H1 (cell line): ENCODE data around the gene OR7D2. TPM values are rescaled to one million over a fixed set of nuclear protein-coding genes. Genes with fewer than 3 reads are reported as not detected.

Source experiments
- polyA plus RNA-seq, 7 experiments: library from polyadenylated mRNA; depleted of rRNA in 3 of 7; stranded (reverse) in 5 of 7; unstranded in 2 of 7; fragments of >200 nt in 5 of 7; fragments of 200-250 nt in 2 of 7; gene quantifications; 1 replicate in 5 of 7; 2 replicates in 1 of 7; 4 replicates in 1 of 7; pipeline versions ENCODE4 v1.2.1 to v1.2.3, GENCODE V29; 2011 to 2013; ENCODE audit warnings: missing spikeins in 2 of 7, mixed read lengths in 2 of 7
- total RNA-seq: library from RNA; stranded (reverse); fragmentation: NEBNext Ultra II Directional; extraction: Animal tissue kit (Norgen Biotek cat#: 25700); gene quantifications from 2 replicates; pipeline ENCODE4 v1.2.1, GENCODE V29; 2021

OR7D2 gene
- total and polyA plus RNA-seq, 2 of the 8 experiments (the other 6 are each of a cell fraction or from before 2014, with no cell fraction given) = 0.02 TPM; not detected in 1

Other genes with a start within 250 kb of the OR7D2 start
- gene MUC16, start 168.6 kb upstream of the OR7D2 start, total RNA-seq = 0.17 and 0.25 TPM in 2 replicates
- 0.60 and 0.72 TPM in 2 replicates for gene MUC16, start 168.6 kb upstream of the OR7D2 start, polyA plus RNA-seq (2011; rRNA removed)
- not detected in 2 replicates for gene OR1M1, start 91.9 kb upstream of the OR7D2 start, total RNA-seq
- 0.12 TPM in 1 of 2 replicates, not detected in the other for gene OR1M1, start 91.9 kb upstream of the OR7D2 start, polyA plus RNA-seq (2011; rRNA removed)
- not detected in 2 replicates for gene OR7G2, start 71.5 kb upstream of the OR7D2 start, total RNA-seq
- not detected in 2 replicates for gene OR7G2, start 71.5 kb upstream of the OR7D2 start, polyA plus RNA-seq (2011; rRNA removed)
- gene OR7G1, start 63.2 kb upstream of the OR7D2 start, total RNA-seq = not detected in 2 replicates
- not detected in 2 replicates for gene OR7G1, start 63.2 kb upstream of the OR7D2 start, polyA plus RNA-seq (2011; rRNA removed)
- gene OR7G3, start 52.0 kb upstream of the OR7D2 start, total RNA-seq = not detected in 2 replicates
- gene OR7G3, start 52.0 kb upstream of the OR7D2 start, polyA plus RNA-seq (2011; rRNA removed) = not detected in 2 replicates
- 41.5 and 42.1 TPM in 2 replicates for gene ZNF317, start 38.6 kb upstream of the OR7D2 start, total RNA-seq
- 20.2 and 22.6 TPM in 2 replicates for gene ZNF317, start 38.6 kb upstream of the OR7D2 start, polyA plus RNA-seq (2011; rRNA removed)
- gene OR7D4, start 40.6 kb downstream of the OR7D2 start, total RNA-seq = not detected in 2 replicates
- gene OR7D4, start 40.6 kb downstream of the OR7D2 start, polyA plus RNA-seq (2011; rRNA removed) = not detected in 2 replicates
- gene OR7E24, start 72.0 kb downstream of the OR7D2 start, total RNA-seq = not detected in 2 replicates
- not detected in 2 replicates for gene OR7E24, start 72.0 kb downstream of the OR7D2 start, polyA plus RNA-seq (2011; rRNA removed)
- gene ZNF699, start 130.9 kb downstream of the OR7D2 start, total RNA-seq = 3.3 and 3.7 TPM in 2 replicates
- 1.00 and 1.0 TPM in 2 replicates for gene ZNF699, start 130.9 kb downstream of the OR7D2 start, polyA plus RNA-seq (2011; rRNA removed)
- 17.6 and 19.0 TPM in 2 replicates for gene ZNF559, start 145.2 kb downstream of the OR7D2 start, total RNA-seq
- gene ZNF559, start 145.2 kb downstream of the OR7D2 start, polyA plus RNA-seq (2011; rRNA removed) = 3.2 and 10.2 TPM in 2 replicates
- gene ZNF177, start 184.0 kb downstream of the OR7D2 start, total RNA-seq = 5.9 and 7.7 TPM in 2 replicates
- gene ZNF177, start 184.0 kb downstream of the OR7D2 start, polyA plus RNA-seq (2011; rRNA removed) = 2.1 and 3.1 TPM in 2 replicates